Hematopoietic multipotent progenitor cell treated with erythropoietin and hydrocortisone succinate and interleukin-3 and kit ligand, for 8 days (in vitro differentiated cells): ENCODE measurements around the gene CD2AP.
"Not testable (repeated sequence)": the region's sequence is repeated elsewhere in the genome, so short reads cannot be mapped to it uniquely, and the experiment has no call there.

Experiments used
- DNase-seq: peaks from one replicate; pipeline ENCODE4 v3.0.0-alpha.2; 2015

The CD2AP gene

DNA sequence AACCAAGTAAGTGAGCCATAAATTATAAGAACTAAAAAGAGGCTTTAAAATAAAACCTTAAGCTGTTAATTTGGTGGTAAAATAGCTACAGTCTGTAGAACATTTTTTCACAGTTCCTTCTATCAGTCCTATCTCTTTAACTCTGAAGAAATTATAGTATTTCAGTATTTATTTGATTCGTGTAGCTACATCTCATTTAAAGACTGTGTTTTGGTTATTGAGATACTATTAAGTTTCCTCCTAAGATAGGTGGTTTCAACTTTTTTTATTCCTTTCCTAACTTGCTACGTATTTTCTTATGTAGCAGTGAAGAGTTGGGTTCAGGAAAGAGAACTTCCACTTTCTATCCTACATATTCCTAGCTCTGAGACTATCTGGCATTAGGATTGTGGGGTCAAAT, 97.2 kb downstream of the CD2AP start:
- DNase-seq = no peak

DNA sequence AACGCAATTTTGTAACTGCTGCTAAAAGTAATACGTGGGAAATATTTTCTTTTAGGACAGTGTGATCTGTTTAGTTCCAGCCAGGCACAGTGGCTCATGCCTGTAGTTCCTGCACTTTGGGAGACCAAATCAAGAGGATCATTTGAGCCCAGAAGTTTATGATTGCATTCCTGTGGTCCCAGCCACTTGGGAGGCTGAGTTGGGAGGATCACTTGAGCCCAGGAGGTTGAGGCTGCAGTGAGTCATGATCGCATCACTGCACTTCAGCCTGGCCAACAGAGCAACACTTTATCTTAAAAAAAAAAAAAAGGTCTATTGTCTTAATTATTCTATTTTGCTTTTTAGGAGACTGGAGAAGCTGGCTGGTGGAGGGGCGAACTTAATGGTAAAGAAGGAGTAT, 101.5 kb downstream of the CD2AP start:
- DNase-seq = no peak

DNA sequence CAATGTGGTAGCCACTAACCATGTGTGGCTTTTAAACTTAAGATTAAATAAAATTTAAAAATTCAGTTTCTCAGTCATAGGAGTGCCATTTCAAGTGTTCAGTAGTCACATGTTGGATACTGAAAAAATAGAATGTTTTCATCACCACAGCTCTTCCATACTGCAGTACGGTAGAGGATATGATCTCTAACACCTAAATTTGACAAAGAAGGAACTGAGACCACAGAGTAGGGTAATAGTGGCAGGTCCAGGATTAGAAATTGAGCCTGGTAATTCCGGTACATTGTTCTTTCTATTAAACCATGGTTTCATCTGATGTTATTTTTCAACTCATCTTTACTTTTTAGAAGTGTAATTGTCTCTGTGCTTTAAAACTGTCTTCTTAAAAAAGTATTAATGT, 104.0 kb downstream of the CD2AP start:
- DNase-seq = no peak

- DNase-seq = no peak
Measured at GRCh38 chr6:47587493-47587892, 109.9 kb downstream of the CD2AP start.

- no peak for DNase-seq
Measured at GRCh38 chr6:47592131-47592840, 114.7 kb downstream of the CD2AP start.

DNA sequence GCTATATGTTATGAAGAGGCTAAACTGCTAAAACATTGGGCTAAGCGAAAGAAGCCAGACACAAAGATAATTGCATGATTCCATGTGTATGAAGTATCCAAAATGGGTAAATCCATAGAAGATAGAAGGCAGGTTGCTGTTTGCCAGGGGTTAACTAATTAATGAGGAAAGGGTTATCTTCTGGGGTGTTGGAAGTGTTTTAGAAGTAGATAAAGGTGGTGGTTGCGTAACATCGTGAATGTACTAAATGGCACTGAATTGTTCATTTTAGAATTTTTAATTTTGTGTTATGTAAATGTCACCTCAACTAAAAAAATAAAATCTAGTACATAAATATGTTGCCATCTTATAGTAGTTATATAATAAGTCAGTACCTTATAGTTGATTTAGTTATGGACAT, 116.4 kb downstream of the CD2AP start:
- peak; percentile 12 for DNase-seq

GRCh38 chr6:47595785-47596184, 118.2 kb downstream of the CD2AP start:
- no peak for DNase-seq

- DNase-seq = no peak
Measured at GRCh38 chr6:47598367-47598766, 120.8 kb downstream of the CD2AP start.

DNA sequence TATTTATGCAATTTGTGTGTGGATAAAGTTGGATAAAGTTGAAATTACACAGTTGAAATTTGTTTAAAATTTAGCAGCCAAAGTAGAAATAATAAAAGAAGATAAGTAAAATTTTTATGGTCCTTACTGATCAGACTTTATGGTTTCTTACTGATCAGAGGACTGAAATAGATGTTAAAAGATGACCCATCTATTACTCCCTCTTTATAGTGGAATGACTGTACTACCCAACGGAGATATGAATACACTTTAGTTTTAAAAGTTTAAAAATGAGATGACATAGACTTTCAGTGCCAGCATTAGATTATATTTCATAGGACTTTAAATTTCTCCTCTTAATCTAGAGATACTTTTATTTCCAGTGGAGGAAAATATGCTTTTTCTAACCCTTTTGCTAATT, 121.9 kb downstream of the CD2AP start:
- no peak for DNase-seq

- DNase-seq = no peak
Measured at GRCh38 chr6:47603227-47603626, 125.6 kb downstream of the CD2AP start.

- DNase-seq = no peak
Measured at GRCh38 chr6:47603995-47604394, 126.4 kb downstream of the CD2AP start.

DNA sequence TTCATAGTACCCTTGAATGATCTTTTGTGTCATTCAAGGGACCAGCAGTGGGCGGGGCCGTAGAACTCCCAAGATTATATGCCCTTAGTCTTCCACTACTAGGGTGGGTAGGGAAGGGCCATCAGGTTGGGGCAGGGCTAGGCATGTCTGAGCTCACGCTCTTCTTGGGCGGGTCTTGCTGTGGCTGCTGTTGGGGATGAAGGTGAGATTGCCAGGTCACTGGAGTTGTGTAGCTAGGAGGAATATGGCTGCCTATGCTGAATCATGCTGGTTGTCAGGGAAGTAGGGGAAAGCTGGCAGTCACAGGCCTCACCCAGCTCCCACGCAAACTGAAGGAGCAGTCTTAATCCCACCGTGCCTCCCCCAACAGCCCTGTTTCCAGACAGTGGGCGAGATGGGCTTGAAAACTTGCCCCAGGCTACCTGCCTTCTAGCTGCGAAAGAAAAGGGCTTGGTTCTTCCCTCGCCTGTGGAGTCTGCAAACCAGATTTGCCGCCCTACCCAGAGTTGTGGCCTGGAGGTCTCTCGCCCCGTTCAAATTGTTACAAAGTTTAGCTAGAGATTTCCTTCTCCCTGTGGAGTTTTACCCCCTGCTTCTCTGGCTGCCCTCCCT, 144.4 kb downstream of the CD2AP start:
- no peak for DNase-seq

- DNase-seq = no peak
Measured at GRCh38 chr6:47626782-47627181, 149.2 kb downstream of the CD2AP start.

DNA sequence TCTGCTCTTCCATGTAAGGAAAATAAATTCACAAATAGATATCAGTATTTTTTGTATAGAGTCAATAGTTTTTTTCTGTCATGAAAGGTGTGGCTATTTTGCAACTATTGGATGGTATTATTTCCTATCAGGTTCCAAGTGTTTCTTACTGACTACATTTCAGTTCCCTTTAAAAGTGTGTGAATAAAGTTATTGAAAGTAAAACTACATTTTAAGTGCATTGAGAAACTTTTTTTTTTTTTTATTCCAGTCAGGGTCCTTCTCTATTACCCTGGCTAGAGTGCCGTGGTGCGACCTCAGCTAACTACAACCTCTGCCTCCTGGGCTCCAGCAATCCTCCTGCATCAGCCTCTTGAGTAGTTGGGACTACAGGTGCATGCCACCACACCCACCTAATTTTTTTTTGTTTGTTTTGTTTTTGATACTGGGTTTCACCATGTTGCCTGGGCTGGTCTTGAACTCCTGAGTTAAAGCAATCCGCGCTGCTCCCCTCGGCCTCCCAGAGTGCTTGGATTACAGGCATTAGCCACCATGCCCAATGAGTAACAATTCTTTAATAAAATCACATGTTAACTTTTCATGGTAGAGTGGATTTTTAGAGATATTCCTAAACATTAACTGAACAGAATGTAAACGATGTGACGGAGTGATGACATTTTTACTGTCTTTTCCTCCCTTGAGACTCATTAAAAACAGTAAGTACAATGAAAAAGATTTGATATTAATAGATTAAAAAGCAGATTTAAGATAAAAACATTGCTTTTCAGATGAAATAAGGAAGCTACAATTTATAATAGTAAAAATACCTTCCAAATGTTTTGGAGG, 151.1 kb downstream of the CD2AP start:
- no peak for DNase-seq

GRCh38 chr6:47629954-47630353, 152.4 kb downstream of the CD2AP start:
- no peak for DNase-seq

DNA sequence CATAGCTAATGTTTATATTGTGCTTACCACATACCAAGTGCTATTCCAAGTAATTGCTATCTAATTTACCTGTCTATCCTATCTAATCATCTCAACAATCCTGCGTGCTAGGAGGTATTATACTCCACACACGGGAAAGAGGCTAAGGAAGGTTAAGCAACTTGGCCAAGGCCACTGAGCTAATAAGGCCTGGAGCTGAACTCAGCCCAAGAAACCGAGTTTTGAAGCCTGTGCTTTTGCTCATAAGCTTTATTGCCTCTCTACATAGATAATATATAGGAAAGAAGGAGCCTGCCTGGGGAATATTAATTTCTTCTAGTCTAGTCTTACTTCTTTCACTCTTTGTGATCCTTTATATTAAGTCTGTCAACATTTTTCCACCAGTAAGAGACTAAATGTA, 153.0 kb downstream of the CD2AP start:
- DNase-seq = no peak

DNA sequence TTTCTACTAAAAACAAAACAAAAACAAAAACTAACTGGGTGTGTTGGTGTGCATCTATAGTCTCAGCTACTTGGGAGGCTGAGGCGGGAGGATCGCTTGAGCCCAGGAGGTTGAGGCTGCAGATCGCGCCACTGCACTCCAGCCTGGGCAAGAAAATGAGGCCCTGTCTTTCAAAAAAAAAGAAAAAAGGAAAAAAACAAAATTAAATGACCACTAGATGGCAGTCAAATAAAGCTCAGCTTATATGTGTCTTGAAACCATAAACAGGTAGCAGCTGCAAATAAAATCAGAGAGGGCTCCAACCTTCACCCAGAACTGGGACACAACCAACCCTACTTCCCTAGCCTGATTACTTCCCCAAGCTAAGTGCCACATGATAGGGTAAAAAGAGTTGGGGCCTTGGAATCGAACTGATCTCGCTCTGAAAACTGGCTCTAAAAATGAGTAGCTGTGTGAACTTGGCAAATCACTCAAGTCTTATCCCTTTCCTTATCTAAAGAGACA, 153.7 kb downstream of the CD2AP start:
- DNase-seq = peak; percentile 76

DNA sequence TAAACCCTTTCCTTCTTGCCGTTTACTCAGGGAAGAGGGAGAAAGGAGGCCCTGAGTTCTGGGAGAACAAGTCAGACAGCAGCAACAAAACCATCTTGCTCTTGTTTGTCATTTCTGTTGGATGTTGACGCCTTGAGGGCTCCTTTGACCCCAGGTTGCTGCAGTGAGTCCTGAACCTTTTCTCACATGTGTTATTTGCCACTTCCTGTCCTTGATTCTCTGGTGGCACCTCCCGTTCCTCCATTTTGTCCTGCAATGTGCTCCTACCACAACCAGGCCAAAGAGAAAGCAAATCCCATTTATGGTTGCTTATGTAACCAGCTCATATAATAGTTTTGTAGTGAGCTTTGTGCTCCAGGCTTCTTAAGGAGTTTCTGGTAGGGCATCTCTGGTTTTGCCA, 154.2 kb downstream of the CD2AP start:
- DNase-seq = no peak

DNA sequence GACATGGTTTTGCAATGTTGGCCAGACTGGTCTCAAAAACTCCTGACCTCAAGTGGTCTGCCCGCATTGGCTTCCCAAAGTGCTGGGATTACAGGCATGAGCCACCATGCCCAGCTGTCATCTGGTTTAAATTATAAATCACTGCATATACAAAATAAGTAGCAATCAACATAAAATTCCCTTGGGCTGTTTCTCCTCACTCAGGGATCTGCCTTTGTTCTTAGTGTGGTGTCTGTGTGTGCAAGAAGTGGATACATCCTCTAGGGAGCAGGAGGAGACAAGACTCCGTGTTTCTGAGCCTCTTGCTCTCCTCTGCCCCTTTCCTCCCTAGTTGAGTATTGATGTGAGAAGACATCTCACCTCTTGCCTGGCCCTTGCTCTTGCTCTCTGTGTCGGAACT, 155.6 kb downstream of the CD2AP start:
- no peak for DNase-seq

GRCh38 chr6:47634210-47635047, 156.8 kb downstream of the CD2AP start:
- DNase-seq = no peak

GRCh38 chr6:47646689-47647088, 169.1 kb downstream of the CD2AP start:
- no peak for DNase-seq

- DNase-seq = no peak
Measured at GRCh38 chr6:47647188-47647587, 169.6 kb downstream of the CD2AP start.

DNA sequence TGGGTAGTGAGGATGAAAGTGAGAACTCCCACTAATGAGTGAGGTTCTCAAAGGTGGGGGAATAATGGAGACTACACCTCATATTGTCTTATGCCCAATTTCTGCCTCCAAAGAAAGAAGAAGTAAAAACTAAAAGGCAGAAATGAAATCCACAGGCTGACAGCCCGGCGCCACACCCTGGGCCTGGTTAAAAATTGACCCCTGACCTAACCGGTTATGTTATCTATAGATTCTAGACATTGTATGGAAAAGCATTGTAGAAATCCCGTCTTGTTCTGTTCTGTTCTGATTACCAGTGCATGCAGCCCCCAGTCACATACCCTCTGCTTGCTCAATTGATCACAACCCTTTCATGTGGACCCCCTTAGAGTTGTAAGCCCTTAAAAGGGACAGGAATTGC, 170.0 kb downstream of the CD2AP start:
- DNase-seq = not testable (repeated sequence)
